GM21526 (cell line): ENCODE data around the gene PDLIM4.

ENCODE experiments used
- ATAC-seq: cut with Tn5 transposase; IDR thresholded peaks from one replicate; pipeline ENCODE4 v1.9.1; 2021; ENCODE audit warnings: moderate library complexity; ENCODE audit not compliant: unreplicated experiment, low FRiP score

PDLIM4 gene

GRCh38 chr5:132265336-132266030 lies 8.0 kb downstream of the PDLIM4 start:
- ATAC-seq, result no peak

- no peak for ATAC-seq
Observed at GRCh38 chr5:132266031-132266835, 8.7 kb downstream of the PDLIM4 start.

GRCh38 chr5:132266836-132267160 lies 9.3 kb downstream of the PDLIM4 start:
- no peak for ATAC-seq

GRCh38 chr5:132267166-132267739 lies 9.8 kb downstream of the PDLIM4 start:
- no peak for ATAC-seq

GRCh38 chr5:132267931-132268768 lies 10.7 kb downstream of the PDLIM4 start:
- no peak for ATAC-seq

- no peak for ATAC-seq
Observed at GRCh38 chr5:132268769-132269551, 11.5 kb downstream of the PDLIM4 start.

- no peak for ATAC-seq
Observed at GRCh38 chr5:132269635-132270334, 12.3 kb downstream of the PDLIM4 start.

- no peak for ATAC-seq
Observed at GRCh38 chr5:132270335-132270665, 12.8 kb downstream of the PDLIM4 start.

GRCh38 chr5:132270706-132271105 lies 13.2 kb downstream of the PDLIM4 start:
- no peak for ATAC-seq

- no peak for ATAC-seq
Observed at GRCh38 chr5:132271251-132272246, 14.1 kb downstream of the PDLIM4 start.

GRCh38 chr5:132272311-132273210 lies 15.1 kb downstream of the PDLIM4 start:
- ATAC-seq, result no peak

GRCh38 chr5:132273631-132274030 lies 16.1 kb downstream of the PDLIM4 start:
- ATAC-seq, result no peak

- ATAC-seq, result no peak
Observed at GRCh38 chr5:132274050-132274792, 16.7 kb downstream of the PDLIM4 start.

- ATAC-seq, result no peak
Observed at GRCh38 chr5:132275367-132276220, 18.1 kb downstream of the PDLIM4 start.

- ATAC-seq, result no peak
Observed at GRCh38 chr5:132277256-132277655, 19.8 kb downstream of the PDLIM4 start.
